RWPE1 (cell line): ENCODE results near the gene TBX5.

Experiments used
- CTCF ChIA-PET: fragments of 350-600 bp; sonication (Branson Sonifier 250); formaldehyde crosslinking; extraction: SDS; loops from one replicate; lab custom pipeline; 2021; lab: Yijun Ruan, JAX
- POLR2A ChIA-PET: fragments of 400-600 bp; formaldehyde crosslinking; extraction: SDS; loops from one replicate; lab custom pipeline; 2020; ENCODE audit warnings: antibody characterized with exemption; ENCODE audit not compliant: low non-redundant PET; lab: Yijun Ruan, JAX
- DNase-seq: peaks from one replicate; pipeline ENCODE4 v3.0.0; 2012; ENCODE audit warnings: low spot score
- H3K27ac ChIP-seq: fragments of 450-650 bp; 2 replicates; pipeline ENCODE4 v1.5.1; 2017
- CTCF ChIP-seq: fragments of 450-650 bp; conservative IDR thresholded peaks from 2 replicates; pipeline ENCODE4 v1.5.1; 2017; ENCODE audit warnings: low read depth, mild to moderate bottlenecking

Gene TBX5

DNA sequence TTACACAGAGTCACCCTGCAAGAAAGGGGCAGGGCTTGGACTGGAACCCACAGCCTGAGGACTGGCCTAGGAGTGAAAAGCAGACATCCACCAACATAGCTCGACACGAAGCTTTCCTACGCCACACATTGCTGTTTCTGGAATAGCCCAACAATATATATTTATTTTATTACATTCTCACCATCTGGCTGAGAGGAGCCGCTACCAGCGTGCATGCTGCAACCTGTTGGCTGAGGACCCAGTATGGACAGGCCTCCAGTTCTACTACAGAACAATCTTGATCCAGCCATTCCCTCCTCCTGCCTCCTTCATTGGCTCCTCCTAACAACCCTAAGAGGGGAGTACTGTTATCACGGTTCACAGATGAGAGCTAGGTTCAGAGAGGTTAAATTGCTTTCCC is 35.6 kb upstream of the TBX5 start:
- ChIA-PET CTCF (no interaction called here), POLR2A (no interaction called here)
- no peak for TF ChIP-seq CTCF
- no peak overlapping the region for H3K27ac ChIP-seq
- DNase-seq: no peak

DNA sequence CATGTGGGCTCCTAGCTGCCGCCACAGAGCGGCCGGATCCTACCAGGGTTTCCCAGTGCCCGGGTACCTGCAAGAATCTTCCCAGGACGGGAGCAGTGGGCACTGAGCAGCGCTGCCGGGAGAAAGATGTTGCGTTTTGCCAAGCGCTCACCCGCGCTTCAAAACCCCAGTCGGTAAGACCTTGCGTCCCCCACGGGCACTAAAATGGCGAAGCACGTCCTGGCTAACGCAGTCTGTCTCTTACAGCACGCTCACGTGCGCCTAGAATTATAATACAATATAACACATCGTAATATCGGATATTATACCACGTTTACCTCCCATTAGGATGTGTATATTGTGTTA is 35.1 kb upstream of the TBX5 start:
- H3K27ac ChIP-seq: no peak overlapping the region
- no peak for TF ChIP-seq CTCF
- ChIA-PET CTCF (no interaction called here), POLR2A (no interaction called here)
- no peak for DNase-seq

DNA sequence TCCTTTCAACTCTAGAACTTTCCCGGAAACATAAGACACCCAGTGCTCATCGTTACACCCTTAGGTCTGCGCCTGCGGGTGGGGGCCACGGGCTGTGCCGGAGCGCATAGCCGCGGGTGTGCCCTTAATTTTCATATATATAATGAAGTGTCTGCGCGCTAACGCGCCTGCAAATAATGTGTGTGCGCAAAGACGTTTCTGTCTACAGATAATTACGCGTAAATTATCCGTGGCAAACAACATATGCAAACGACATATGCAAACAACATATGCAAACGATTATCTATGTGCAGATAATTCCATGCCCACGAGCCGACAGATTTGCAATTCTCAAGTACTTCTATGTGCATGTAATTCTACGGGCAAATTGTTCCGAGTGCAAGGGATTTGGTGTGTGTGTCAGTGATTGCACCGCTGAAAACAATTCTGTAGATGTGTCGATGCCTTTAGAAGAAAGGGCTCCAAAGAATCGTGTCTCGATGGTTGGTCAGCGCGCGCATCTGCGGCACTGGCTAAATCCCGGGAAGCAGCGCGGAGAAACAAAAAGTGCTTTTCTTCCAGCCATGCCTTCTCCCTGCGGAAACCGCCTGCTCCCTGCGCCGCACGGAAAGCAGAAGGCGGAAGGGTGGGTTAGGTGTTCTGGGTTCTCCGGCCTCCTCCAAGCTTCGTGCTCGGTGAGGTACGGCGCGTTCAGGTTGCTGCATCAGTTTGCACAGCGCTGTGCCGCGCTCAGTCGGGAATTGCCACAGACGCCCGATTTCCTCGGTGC is 34.5 kb upstream of the TBX5 start:
- no peak for DNase-seq
- no peak overlapping the region for H3K27ac ChIP-seq
- ChIA-PET CTCF (no interaction called here), POLR2A (no interaction called here)
- no peak for TF ChIP-seq CTCF

GRCh38 chr12:114439817-114440216 is 33.9 kb upstream of the TBX5 start:
- no peak for TF ChIP-seq CTCF
- POLR2A ChIA-PET: no interaction called here
- no peak for DNase-seq
- CTCF ChIA-PET: no interaction called here
- no peak overlapping the region for H3K27ac ChIP-seq

DNA sequence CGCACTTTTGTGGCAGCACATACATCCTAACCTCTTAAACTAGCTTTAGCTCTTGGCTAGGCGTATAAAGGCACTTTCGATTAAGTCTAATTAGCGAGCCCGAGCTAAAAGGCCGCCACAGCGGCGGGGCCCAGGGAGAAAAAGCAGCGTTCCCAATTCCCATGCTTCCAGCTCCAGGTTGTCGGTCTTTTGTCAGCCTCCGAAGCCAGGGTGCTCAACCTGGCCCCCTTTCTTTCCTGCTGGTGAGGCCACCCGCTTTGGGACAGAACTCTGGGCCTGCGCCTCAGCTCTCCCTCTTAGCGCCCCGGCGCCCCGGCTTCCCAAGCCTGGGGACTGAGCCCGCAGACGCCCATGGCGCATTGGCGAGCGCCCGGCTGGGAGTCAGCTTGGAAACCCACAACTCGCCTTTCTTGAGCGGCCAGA is 33.3 kb upstream of the TBX5 start:
- CTCF ChIA-PET: no interaction called here
- POLR2A ChIA-PET: no interaction called here
- H3K27ac ChIP-seq: no peak overlapping the region
- no peak for TF ChIP-seq CTCF
- no peak for DNase-seq

GRCh38 chr12:114438635-114439256 is 32.8 kb upstream of the TBX5 start:
- DNase-seq: no peak

More at GRCh38 chr12:114438635-114439256, 32.8 kb upstream of the TBX5 start:
- POLR2A ChIA-PET: no interaction called here
- H3K27ac ChIP-seq: no peak overlapping the region
- CTCF ChIA-PET: no interaction called here
- no peak for TF ChIP-seq CTCF
